SK-N-MC (cell line): ENCODE data around the gene C1QL4.

ENCODE experiments used
- DNase-seq: peaks from one replicate; pipeline ENCODE4 v3.0.0-alpha.2; 2011; ENCODE audit warnings: low read depth, low spot score
- H3K27ac ChIP-seq: fragments of 200-600 bp; sonication (generic); 2 replicates; pipeline ENCODE4 v1.5.1; 2016; ENCODE audit warnings: mixed run types
- H3K36me3 ChIP-seq: fragments of 200-600 bp; sonication (generic); 2 replicates; pipeline ENCODE4 v1.6.1; 2017; ENCODE audit warnings: antibody characterized with exemption, low read length, mixed read lengths; ENCODE audit not compliant: insufficient read depth
- H3K4me3 ChIP-seq: fragments of 200-600 bp; sonication (generic); 2 replicates; pipeline ENCODE4 v1.5.1; 2016
- H3K9ac ChIP-seq: fragments of 200-600 bp; sonication (generic); 2 replicates; pipeline ENCODE4 v1.8.0; 2017; ENCODE audit warnings: mixed run types, mixed read lengths; ENCODE audit not compliant: insufficient read length
- H3K9me3 ChIP-seq: fragments of 200-600 bp; sonication (generic); 2 replicates; pipeline ENCODE4 v1.6.1; 2017; ENCODE audit warnings: low read depth, mild to moderate bottlenecking, antibody characterized with exemption, low read length, moderate library complexity, mixed read lengths
- EZH2 ChIP-seq: fragments of 200-600 bp; sonication (generic); IDR thresholded peaks from one replicate; pipeline ENCODE4 v1.6.1; 2017; ENCODE audit warnings: antibody characterized with exemption
- FOXP2 ChIP-seq: optimal IDR thresholded peaks from 2 replicates; pipeline ENCODE3; 2011; ENCODE audit warnings: mild to moderate bottlenecking, moderate library complexity; ENCODE audit not compliant: insufficient read depth; ENCODE audit errors: extremely low read length, control extremely low read depth
- POLR2AphosphoS5 ChIP-seq: IDR thresholded peaks from 2 replicates; pipeline ENCODE4 v1.6.1; 2012; ENCODE audit warnings: mild to moderate bottlenecking, low read depth, low read length, borderline replicate concordance

The C1QL4 gene

GRCh38 chr12:49345051-49345824 lies 8.2 kb upstream of the C1QL4 start:
- H3K36me3 ChIP-seq: no peaks in the 10 kb centered on the region
- H3K9ac ChIP-seq: no peak overlapping the region
- H3K9me3 ChIP-seq: no peaks in the 10 kb centered on the region
- no peak overlapping the region for H3K4me3 ChIP-seq
- TF ChIP-seq FOXP2 (no peak), POLR2AphosphoS5 (no peak), EZH2 (no peak)
- DNase-seq: no peak
- H3K27ac ChIP-seq: no peak overlapping the region

- Histone ChIP-seq H3K27ac (no peak overlapping the region), H3K9me3 (no peaks in the 10 kb centered on the region), H3K9ac (no peak overlapping the region), H3K4me3 (no peak overlapping the region), H3K36me3 (no peaks in the 10 kb centered on the region)
- DNase-seq: no peak
- TF ChIP-seq POLR2AphosphoS5 (no peak), FOXP2 (no peak), EZH2 (no peak)
These were observed 7.6 kb upstream of the C1QL4 start for GRCh38 chr12:49344486-49345050.

GRCh38 chr12:49342914-49343731 lies 6.1 kb upstream of the C1QL4 start:
- H3K9ac ChIP-seq: no peak overlapping the region

GRCh38 chr12:49342066-49342913 lies 5.3 kb upstream of the C1QL4 start:
- TF ChIP-seq FOXP2 (no peak), EZH2 (no peak), POLR2AphosphoS5 (no peak)
- no peak for DNase-seq
- Histone ChIP-seq H3K27ac (no peak overlapping the region), H3K9ac (no peak overlapping the region), H3K9me3 (no peaks in the 10 kb centered on the region), H3K4me3 (no peak overlapping the region), H3K36me3 (no peaks in the 10 kb centered on the region)

More at GRCh38 chr12:49342914-49343731, 6.1 kb upstream of the C1QL4 start:
- Histone ChIP-seq H3K9me3 (no peaks in the 10 kb centered on the region), H3K27ac (no peak overlapping the region), H3K4me3 (no peak overlapping the region), H3K36me3 (no peaks in the 10 kb centered on the region)
- no peak for TF ChIP-seq FOXP2
- no peak for TF ChIP-seq POLR2AphosphoS5
- TF ChIP-seq EZH2: no peak
- no peak for DNase-seq

- DNase-seq: no peak
- no peak overlapping the region for H3K27ac ChIP-seq
- no peak overlapping the region for H3K4me3 ChIP-seq
- no peaks in the 10 kb centered on the region for H3K9me3 ChIP-seq
- no peak for TF ChIP-seq FOXP2
- no peak for TF ChIP-seq EZH2
- no peak for TF ChIP-seq POLR2AphosphoS5
- no peak overlapping the region for H3K9ac ChIP-seq
- no peaks in the 10 kb centered on the region for H3K36me3 ChIP-seq
These were observed 4.7 kb upstream of the C1QL4 start for GRCh38 chr12:49341777-49342065.

- no peak overlapping the region for H3K9ac ChIP-seq
- H3K9me3 ChIP-seq: no peaks in the 10 kb centered on the region
- H3K36me3 ChIP-seq: no peaks in the 10 kb centered on the region
- no peak for TF ChIP-seq EZH2
- TF ChIP-seq FOXP2: no peak
- no peak for TF ChIP-seq POLR2AphosphoS5
- no peak overlapping the region for H3K27ac ChIP-seq
- DNase-seq: no peak
- H3K4me3 ChIP-seq: no peak overlapping the region
These were observed 4.2 kb upstream of the C1QL4 start for GRCh38 chr12:49340971-49341776.

GRCh38 chr12:49340095-49340870 lies 3.3 kb upstream of the C1QL4 start:
- Histone ChIP-seq H3K4me3 (no peak overlapping the region), H3K9me3 (no peaks in the 10 kb centered on the region), H3K36me3 (no peaks in the 10 kb centered on the region), H3K9ac (no peak overlapping the region), H3K27ac (no peak overlapping the region)
- no peak for DNase-seq
- no peak for TF ChIP-seq FOXP2
- TF ChIP-seq POLR2AphosphoS5: no peak
- TF ChIP-seq EZH2: no peak
